K562 (cell line): Measurements from ENCODE around the gene ZDHHC12. TPM values are rescaled to one million over a fixed set of nuclear protein-coding genes. Genes with fewer than 3 reads are reported as not detected.
A peak's percentile ranks its signal among the peaks of the same experiment; 100 is the strongest.

Experiments
- ARNT ChIP-seq, 2 experiments: fragments of 450-650 bp; IDR thresholded peaks; 2 replicates each; pipeline ENCODE4 v1.6.1; 2016; ENCODE audit warnings: mild to moderate bottlenecking in 1 of 2
- CBFA2T2 ChIP-seq: fragments of 450-650 bp; conservative IDR thresholded peaks from 2 replicates; pipeline ENCODE4 v1.6.1; 2017; ENCODE audit warnings: mild to moderate bottlenecking
- CEBPG ChIP-seq, 3 experiments: fragments of 200-800 bp in 1 of 3; sonication (Bioruptor generic) in 1 of 3; sonication (generic) in 1 of 3; formaldehyde crosslinking in 1 of 3; IDR thresholded peaks in 2 of 3; conservative IDR thresholded peaks in 1 of 3; 2 replicates each; pipeline versions ENCODE4 v1.6.1 to v1.8.0; 2016 to 2022; ENCODE audit warnings: missing compliant biosample characterization in 2 of 3, missing genetic modification characterization in 2 of 3, mild to moderate bottlenecking in 1 of 3, missing genetic modification reagents in 1 of 3
- EGR1 ChIP-seq: fragments of 450-650 bp; conservative IDR thresholded peaks from 2 replicates; pipeline ENCODE4 v1.6.1; 2017; ENCODE audit warnings: mild to moderate bottlenecking
- GABPB1 ChIP-seq: sonication (generic); formaldehyde crosslinking; IDR thresholded peaks from 2 replicates; pipeline ENCODE4 v1.8.0; 2022; ENCODE audit warnings: mild to moderate bottlenecking, missing genetic modification reagents
- HEY1 ChIP-seq: fragments of 250-450 bp; sonication (Bioruptor Pico); IDR thresholded peaks from 2 replicates; pipeline ENCODE4 v1.5.0; 2020; ENCODE audit warnings: mild to moderate bottlenecking, moderate library complexity, borderline replicate concordance
- ID3 ChIP-seq, 2 experiments: fragments of 250-450 bp in 1 of 2; fragments of 450-650 bp in 1 of 2; sonication (Bioruptor Pico) in 1 of 2; IDR thresholded peaks; 2 replicates each; pipeline versions ENCODE4 v1.6.1 to v1.8.0; 2016 to 2021; ENCODE audit warnings: mild to moderate bottlenecking in 2 of 2, moderate library complexity in 2 of 2, missing compliant biosample characterization in 1 of 2, missing genetic modification characterization in 1 of 2
- IFI16 ChIP-seq: fragments of 250-450 bp; sonication (Bioruptor Pico); IDR thresholded peaks from 2 replicates; pipeline ENCODE4 v2.1.2; 2022; ENCODE audit warnings: mild to moderate bottlenecking, inconsistent platforms
- LCOR ChIP-seq: sonication (generic); formaldehyde crosslinking; IDR thresholded peaks from 2 replicates; pipeline ENCODE4 v1.8.0; 2022; ENCODE audit warnings: mild to moderate bottlenecking, missing genetic modification reagents
- MBD1 ChIP-seq: fragments of 250-450 bp; sonication (Bioruptor Pico); IDR thresholded peaks from 2 replicates; pipeline ENCODE4 v1.8.0; 2022; ENCODE audit warnings: inconsistent platforms
- MCM2 ChIP-seq: fragments of 450-650 bp; IDR thresholded peaks from 2 replicates; pipeline ENCODE4 v1.6.1; 2017; ENCODE audit warnings: low read depth, mild to moderate bottlenecking
- NBN ChIP-seq: fragments of 450-650 bp; IDR thresholded peaks from 2 replicates; pipeline ENCODE4 v1.6.1; 2016; ENCODE audit warnings: low read depth, mild to moderate bottlenecking
- RBM39 ChIP-seq: fragments of 200-400 bp; formaldehyde crosslinking; optimal IDR thresholded peaks from 2 replicates; pipeline ENCODE3; 2018; ENCODE audit warnings: low read depth, low read length
- RCOR1 ChIP-seq, 2 experiments: IDR thresholded peaks; 2 replicates each; pipeline ENCODE4 v1.6.1; 2012; ENCODE audit warnings: low read depth in 2 of 2, low read length in 2 of 2, borderline replicate concordance in 1 of 2, improper control_type of control experiment in 1 of 2
- SAFB2 ChIP-seq: fragments of 200-400 bp; formaldehyde crosslinking; IDR thresholded peaks from 2 replicates; pipeline ENCODE4 v1.6.1; 2018; ENCODE audit warnings: borderline replicate concordance, low read length, low read depth, moderate library complexity; ENCODE audit not compliant: severe bottlenecking
- SIRT6 ChIP-seq: IDR thresholded peaks from one replicate; pipeline ENCODE4 v1.6.1; 2012; ENCODE audit warnings: low read depth, mild to moderate bottlenecking, control low read depth, inconsistent platforms, low read length, moderate library complexity
- SMARCA4 ChIP-seq: fragments of 450-650 bp; IDR thresholded peaks from 2 replicates; pipeline ENCODE4 v1.6.1; 2016
- TCFL5 ChIP-seq: fragments of 250-450 bp; sonication (Bioruptor Pico); conservative IDR thresholded peaks from 2 replicates; pipeline ENCODE4 v1.6.1; 2021; ENCODE audit warnings: mild to moderate bottlenecking, moderate library complexity, matching md5 sums
- TFAP4 ChIP-seq: sonication (generic); formaldehyde crosslinking; IDR thresholded peaks from 2 replicates; pipeline ENCODE4 v1.8.0; 2022; ENCODE audit warnings: missing genetic modification reagents, mild to moderate bottlenecking, moderate library complexity, borderline replicate concordance
- ZFX ChIP-seq: sonication (generic); formaldehyde crosslinking; IDR thresholded peaks from 2 replicates; pipeline ENCODE4 v1.8.0; 2022; ENCODE audit warnings: mild to moderate bottlenecking, missing genetic modification reagents, moderate library complexity
- ZNF165 ChIP-seq: fragments of 250-450 bp; sonication (Bioruptor Pico); IDR thresholded peaks from 2 replicates; pipeline ENCODE4 v1.4.0; 2020; ENCODE audit warnings: borderline replicate concordance
- ZNF24 ChIP-seq: fragments of 450-650 bp; IDR thresholded peaks from 2 replicates; pipeline ENCODE4 v1.6.1; 2016
- ZNF277 ChIP-seq: fragments of 250-450 bp; sonication (Bioruptor Pico); IDR thresholded peaks from 2 replicates; pipeline ENCODE4 v1.8.0; 2022; ENCODE audit warnings: inconsistent platforms, mild to moderate bottlenecking, moderate library complexity, borderline replicate concordance
- polyA plus RNA-seq, 8 experiments: library from polyadenylated mRNA; depleted of rRNA in 4 of 8; stranded (reverse) in 5 of 8; unstranded in 3 of 8; fragments of >200 nt; fragmentation: Nextera tagmentation in 2 of 8; fragmentation: Illumina TruSeq in 1 of 8; extraction: Ambion mirVana in 2 of 8; extraction: Trizol in 1 of 8; gene quantifications; 2 replicates each; pipeline versions ENCODE4 v1.2.1 to v1.2.3, GENCODE V29; 2011 to 2014; ENCODE audit warnings: inconsistent platforms in 1 of 8, missing spikeins in 1 of 8
- total RNA-seq, 7 experiments: library from RNA; depleted of rRNA in 6 of 7; stranded (reverse); fragments of >200 nt in 6 of 7; fragmentation: Illumina TruSeq in 2 of 7; extraction: Trizol in 2 of 7; gene quantifications; 2 replicates each; pipeline versions ENCODE4 v1.2.1 to v1.2.3, GENCODE V29; 2011 to 2021; ENCODE audit warnings: low replicate concordance in 1 of 7

The ZDHHC12 gene
- total and polyA plus RNA-seq, 9 of the 15 experiments (the other 6 are each of a cell fraction or from before 2014, with no cell fraction given), result 0.21 to 38.0 (median 13.8) TPM

- TF ChIP-seq LCOR (CRISPR knock-in tag) (0 out of 2 replicates have a peak, but pooled peaks have one; percentile 17), TCFL5 (CRISPR knock-in tag) (peak; percentile 57; the same call in 1 of the 2 replicates), GABPB1 (CRISPR knock-in tag) (peak; percentile 76), EGR1 (peak; percentile 36), MCM2 (no peak), HEY1 (CRISPR knock-in tag) (no peak), ZFX (CRISPR knock-in tag) (peak; percentile 80), ZNF24 (peak; percentile 16; the same call in 1 of the 2 replicates), ARNT (IDR thresholded peaks at IDR 0.05) (no peak), SAFB2 (no peak), SMARCA4 (peak; percentile 66), ZNF277 (no peak), ID3 (CRISPR knock-in tag; IDR thresholded peaks at IDR 0.05) (0 out of 2 replicates have a peak, but pooled peaks have one; percentile 44), ID3 (tag; IDR thresholded peaks at IDR 0.05) (peak; percentile 93), NBN (peak; percentile 39; the same call in 1 of the 2 replicates), MBD1 (CRISPR knock-in tag) (peak; percentile 96), CEBPG (CRISPR knock-in tag; IDR thresholded peaks at IDR 0.05) (no peak), CEBPG (tag; conservative IDR thresholded peaks at IDR 0.05 in 1 of 2, IDR thresholded peaks at IDR 0.05 in 1 of 2) (peak in 1 of 2 experiments; percentile 39; a peak in 3 of 4 replicates), SIRT6 (no peak), ZNF165 (CRISPR knock-in tag) (peak; percentile 86; the same call in 1 of the 2 replicates), IFI16 (CRISPR knock-in tag) (no peak), TFAP4 (CRISPR knock-in tag) (peak; percentile 67; the same call in 1 of the 2 replicates), RCOR1 (IDR thresholded peaks at IDR 0.05; ENCODE audit: borderline replicate concordance in 1 of 2, low read depth in 2 of 2, low read length in 2 of 2) (peak in 1 of 2 experiments; percentile 14; a peak in 1 of 4 replicates), RBM39 (no peak), CBFA2T2 (peak; percentile 51; the same call in 1 of the 2 replicates)
These were observed 35.2 kb downstream of the ZDHHC12 start, which contains the start of gene SET (continued) for GRCh38 chr9:128688501-128689292.
